Measurements from ENCODE around the gene SYNJ1. TPM values are rescaled to one million over a fixed set of nuclear protein-coding genes. Genes with fewer than 3 reads are reported as not detected.
"Not testable (repeated sequence)": the region's sequence is repeated elsewhere in the genome, so short reads cannot be mapped to it uniquely, and the experiment has no call there.

Gene SYNJ1
- total RNA-seq, 1 donor: 11.4 TPM

- TF ChIP-seq, protein P1, sequence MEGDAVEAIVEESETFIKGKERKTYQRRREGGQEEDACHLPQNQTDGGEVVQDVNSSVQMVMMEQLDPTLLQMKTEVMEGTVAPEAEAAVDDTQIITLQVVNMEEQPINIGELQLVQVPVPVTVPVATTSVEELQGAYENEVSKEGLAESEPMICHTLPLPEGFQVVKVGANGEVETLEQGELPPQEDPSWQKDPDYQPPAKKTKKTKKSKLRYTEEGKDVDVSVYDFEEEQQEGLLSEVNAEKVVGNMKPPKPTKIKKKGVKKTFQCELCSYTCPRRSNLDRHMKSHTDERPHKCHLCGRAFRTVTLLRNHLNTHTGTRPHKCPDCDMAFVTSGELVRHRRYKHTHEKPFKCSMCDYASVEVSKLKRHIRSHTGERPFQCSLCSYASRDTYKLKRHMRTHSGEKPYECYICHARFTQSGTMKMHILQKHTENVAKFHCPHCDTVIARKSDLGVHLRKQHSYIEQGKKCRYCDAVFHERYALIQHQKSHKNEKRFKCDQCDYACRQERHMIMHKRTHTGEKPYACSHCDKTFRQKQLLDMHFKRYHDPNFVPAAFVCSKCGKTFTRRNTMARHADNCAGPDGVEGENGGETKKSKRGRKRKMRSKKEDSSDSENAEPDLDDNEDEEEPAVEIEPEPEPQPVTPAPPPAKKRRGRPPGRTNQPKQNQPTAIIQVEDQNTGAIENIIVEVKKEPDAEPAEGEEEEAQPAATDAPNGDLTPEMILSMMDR (IDR thresholded peaks at IDR 0.05; ENCODE audit: insufficient read depth, low read length): no peak
- peak; percentile 5 for DNase-seq (ENCODE audit: low read depth)
- no peak overlapping the region for H3K4me3 ChIP-seq (ENCODE audit: low read depth, low read length)
Measured at GRCh38 chr21:32698971-32699693, 28.7 kb downstream of the SYNJ1 start.

GRCh38 chr21:32698286-32698685 is 29.5 kb downstream of the SYNJ1 start:
- DNase-seq (ENCODE audit: low read depth): no peak
- H3K4me3 ChIP-seq (ENCODE audit: low read depth, low read length): no peak overlapping the region
- TF ChIP-seq, protein P1 (IDR thresholded peaks at IDR 0.05; ENCODE audit: insufficient read depth, low read length): no peak

- DNase-seq (ENCODE audit: low read depth); H3K4me3 ChIP-seq (ENCODE audit: low read depth, low read length): not testable (repeated sequence)
Measured at GRCh38 chr21:32695482-32695881, 32.3 kb downstream of the SYNJ1 start.

DNA sequence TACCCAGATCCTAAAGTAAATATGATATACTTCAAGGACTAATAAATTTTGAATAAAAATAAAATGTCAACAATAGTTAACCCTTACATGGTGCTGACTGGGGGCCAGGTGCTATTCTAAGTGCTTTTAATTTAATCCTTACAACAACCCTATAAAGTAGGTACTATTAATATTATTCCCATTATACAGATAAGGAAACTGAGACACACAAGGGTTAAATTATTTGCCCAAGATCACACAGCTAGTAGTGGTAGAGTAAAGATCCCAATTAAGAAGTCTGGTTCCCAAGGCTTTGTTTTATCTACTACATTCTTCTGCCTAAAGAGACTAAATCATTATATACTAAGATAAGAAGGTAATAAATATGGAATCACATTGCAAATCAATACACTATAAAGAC is 34.2 kb downstream of the SYNJ1 start:
- no peak for DNase-seq (ENCODE audit: low read depth)
- TF ChIP-seq, protein P1 (IDR thresholded peaks at IDR 0.05; ENCODE audit: insufficient read depth, low read length): no peak
- no peak overlapping the region for H3K4me3 ChIP-seq (ENCODE audit: low read depth, low read length)

- no peak overlapping the region for H3K4me3 ChIP-seq (ENCODE audit: low read depth, low read length)
- DNase-seq (ENCODE audit: low read depth): no peak
- TF ChIP-seq, protein P1 (IDR thresholded peaks at IDR 0.05; ENCODE audit: insufficient read depth, low read length): no peak
Measured at GRCh38 chr21:32690085-32690484, 37.7 kb downstream of the SYNJ1 start.

GRCh38 chr21:32687643-32688345 is 40.0 kb downstream of the SYNJ1 start:
- TF ChIP-seq, protein P1 (IDR thresholded peaks at IDR 0.05; ENCODE audit: insufficient read depth, low read length): no peak
- no peak overlapping the region for H3K4me3 ChIP-seq (ENCODE audit: low read depth, low read length)
- DNase-seq (ENCODE audit: low read depth): no peak

DNA sequence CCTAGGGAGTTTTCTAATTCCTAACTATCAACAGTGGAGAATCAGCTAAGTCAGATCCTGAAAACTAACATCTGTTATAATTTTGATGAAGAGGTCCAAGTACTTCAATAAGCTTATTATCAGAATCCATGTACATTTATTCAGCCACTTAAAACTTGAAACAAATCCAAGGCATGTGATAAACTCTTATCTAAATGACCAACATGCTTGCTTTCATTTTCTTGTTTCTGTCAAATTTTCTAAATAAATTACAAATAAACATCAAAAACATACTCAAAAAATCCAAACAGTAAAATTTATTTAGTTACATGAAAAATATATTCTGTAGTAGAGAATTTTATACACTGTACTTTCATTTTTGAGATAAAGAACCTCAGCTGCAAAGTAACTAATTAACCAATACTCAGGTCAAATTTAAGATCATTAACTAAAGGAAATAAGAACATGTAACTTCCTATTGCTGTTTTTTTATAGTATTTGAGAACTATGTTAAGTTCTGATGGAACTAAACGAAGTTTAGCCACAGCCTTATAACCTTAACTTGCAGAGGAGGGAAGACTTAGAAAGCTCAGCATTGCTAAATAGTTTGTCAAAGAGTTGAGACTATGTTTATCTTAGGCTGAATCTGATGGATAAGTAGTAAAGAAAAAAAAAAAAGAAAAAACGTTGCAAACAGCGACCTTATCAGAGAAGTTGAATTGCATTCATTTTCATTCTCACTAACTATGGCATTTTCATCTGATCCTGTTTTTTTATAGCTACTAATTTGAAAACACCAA is 44.9 kb downstream of the SYNJ1 start:
- DNase-seq (ENCODE audit: low read depth): no peak
- TF ChIP-seq, protein P1 (IDR thresholded peaks at IDR 0.05; ENCODE audit: insufficient read depth, low read length): no peak
- H3K4me3 ChIP-seq (ENCODE audit: low read depth, low read length): no peak overlapping the region

Measured in fibroblast of the aortic adventitia (primary cell).